Endodermal cell (in vitro differentiated cells): ENCODE results near the gene ZMIZ1. TPM values are rescaled to one million over a fixed set of nuclear protein-coding genes. Genes with fewer than 3 reads are reported as not detected.
A peak's percentile ranks its signal among the peaks of the same experiment; 100 is the strongest.

Source experiments
- DNase-seq: peaks from one replicate; pipeline ENCODE4 v3.0.0-alpha.2; 2017
- H3K27ac ChIP-seq: 2 replicates; pipeline ENCODE4 v1.5.1; 2013; ENCODE audit warnings: mild to moderate bottlenecking, low read depth, low read length, moderate library complexity
- H3K27me3 ChIP-seq: 2 replicates; pipeline ENCODE4 v1.6.1; 2013; ENCODE audit warnings: mild to moderate bottlenecking, low read length, moderate library complexity; ENCODE audit not compliant: insufficient read depth, control insufficient read depth, poor library complexity, severe bottlenecking
- H3K36me3 ChIP-seq: 2 replicates; pipeline ENCODE4 v1.7.0; 2013; ENCODE audit warnings: mild to moderate bottlenecking, low read length, moderate library complexity; ENCODE audit not compliant: control insufficient read depth, insufficient read depth
- H3K4me1 ChIP-seq: one replicate; pipeline ENCODE4 v1.7.0; 2013; ENCODE audit warnings: low read length; ENCODE audit not compliant: control insufficient read depth, insufficient read depth
- H3K4me3 ChIP-seq: 2 replicates; pipeline ENCODE4 v1.5.1; 2013; ENCODE audit warnings: mild to moderate bottlenecking, low read length, moderate library complexity
- H3K9ac ChIP-seq: 2 replicates; pipeline ENCODE4 v1.6.1; 2013; ENCODE audit warnings: mild to moderate bottlenecking, low read length, moderate library complexity; ENCODE audit not compliant: poor library complexity, severe bottlenecking; ENCODE audit errors: extremely low read depth
- H3K9me3 ChIP-seq: 2 replicates; pipeline ENCODE4 v1.6.1; 2013; ENCODE audit warnings: mild to moderate bottlenecking, low read length, moderate library complexity; ENCODE audit not compliant: control insufficient read depth
- H3K27ac Mint-ChIP-seq: 2 replicates; pipeline ENCODE4 v1.8.0; 2020; ENCODE audit warnings: mixed read lengths
- H3K27me3 Mint-ChIP-seq: 2 replicates; pipeline ENCODE4 v1.8.0; 2021; ENCODE audit warnings: mild to moderate bottlenecking, mixed read lengths; ENCODE audit not compliant: insufficient read depth
- H3K36me3 Mint-ChIP-seq: 2 replicates; pipeline ENCODE4 v1.8.0; 2020; ENCODE audit warnings: low read depth, mixed read lengths
- H3K4me1 Mint-ChIP-seq: 2 replicates; pipeline ENCODE4 v1.8.0; 2020; ENCODE audit warnings: mixed read lengths
- H3K4me3 Mint-ChIP-seq: 2 replicates; pipeline ENCODE4 v1.8.0; 2020; ENCODE audit warnings: mild to moderate bottlenecking, moderate library complexity, mixed read lengths
- H3K9me3 Mint-ChIP-seq: 2 replicates; pipeline ENCODE4 v1.8.0; 2020; ENCODE audit warnings: mild to moderate bottlenecking, mixed read lengths
- WGBS, 2 experiments: methylation state at CpG; one replicate each; pipeline versions ENCODE4 v1.1.5 to v1.1.7; 2013; ENCODE audit warnings: missing lambda C conversion rate in 2 of 2, mixed read lengths in 1 of 2; ENCODE audit not compliant: insufficient coverage in 1 of 2, insufficient read length in 1 of 2; 5-methylcytosine and 5-hydroxymethylcytosine counted together
- total RNA-seq, 2 donors: library from RNA; stranded (reverse); fragmentation: NEBNext Ultra II Directional in 1 of 2; extraction: Animal tissue kit (Norgen Biotek cat#: 25700) in 1 of 2; gene quantifications; 2 replicates in 1 of 2; 3 replicates in 1 of 2; pipeline ENCODE4 v1.2.1, GENCODE V29; 2021
- TF ChIP-seq, protein P1 (sequence below): fragments of 200-600 bp; sonication (generic); conservative IDR thresholded peaks from 2 replicates; pipeline ENCODE4 v1.5.0; 2021; ENCODE audit warnings: antibody characterized with exemption, mild to moderate bottlenecking

The ZMIZ1 gene
- total RNA-seq, 2 donors from 2014 or later = 65.3 to 67.5 TPM

GRCh38 chr10:79301754-79302530, 233.2 kb downstream of the ZMIZ1 start:
- Histone ChIP-seq H3K36me3 (peaks cover 69% of the 10 kb centered on the region), H3K4me3 (no peak overlapping the region), H3K9me3 (no peaks in the 10 kb centered on the region), H3K27ac (no peak overlapping the region), H3K27me3 (no peaks in the 10 kb centered on the region), H3K4me1 (no peaks in the 10 kb centered on the region), H3K9ac (no peak overlapping the region)
- TF ChIP-seq, protein P1, sequence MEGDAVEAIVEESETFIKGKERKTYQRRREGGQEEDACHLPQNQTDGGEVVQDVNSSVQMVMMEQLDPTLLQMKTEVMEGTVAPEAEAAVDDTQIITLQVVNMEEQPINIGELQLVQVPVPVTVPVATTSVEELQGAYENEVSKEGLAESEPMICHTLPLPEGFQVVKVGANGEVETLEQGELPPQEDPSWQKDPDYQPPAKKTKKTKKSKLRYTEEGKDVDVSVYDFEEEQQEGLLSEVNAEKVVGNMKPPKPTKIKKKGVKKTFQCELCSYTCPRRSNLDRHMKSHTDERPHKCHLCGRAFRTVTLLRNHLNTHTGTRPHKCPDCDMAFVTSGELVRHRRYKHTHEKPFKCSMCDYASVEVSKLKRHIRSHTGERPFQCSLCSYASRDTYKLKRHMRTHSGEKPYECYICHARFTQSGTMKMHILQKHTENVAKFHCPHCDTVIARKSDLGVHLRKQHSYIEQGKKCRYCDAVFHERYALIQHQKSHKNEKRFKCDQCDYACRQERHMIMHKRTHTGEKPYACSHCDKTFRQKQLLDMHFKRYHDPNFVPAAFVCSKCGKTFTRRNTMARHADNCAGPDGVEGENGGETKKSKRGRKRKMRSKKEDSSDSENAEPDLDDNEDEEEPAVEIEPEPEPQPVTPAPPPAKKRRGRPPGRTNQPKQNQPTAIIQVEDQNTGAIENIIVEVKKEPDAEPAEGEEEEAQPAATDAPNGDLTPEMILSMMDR = no peak
- no peaks in the 10 kb centered on the region for H3K27me3 Mint-ChIP-seq
- H3K9me3 Mint-ChIP-seq = no peaks in the 10 kb centered on the region
- no peaks in the 10 kb centered on the region for H3K4me1 Mint-ChIP-seq
- H3K4me3 Mint-ChIP-seq = no peak overlapping the region
- peak overlapping the region; percentile 16 for H3K27ac Mint-ChIP-seq
- DNase-seq = no peak
- H3K36me3 Mint-ChIP-seq = peaks cover 57% of the 10 kb centered on the region
- 92 to 96% methylated on average over 15 to 19 of the region's 19 CpGs for WGBS, 2 experiments

DNA sequence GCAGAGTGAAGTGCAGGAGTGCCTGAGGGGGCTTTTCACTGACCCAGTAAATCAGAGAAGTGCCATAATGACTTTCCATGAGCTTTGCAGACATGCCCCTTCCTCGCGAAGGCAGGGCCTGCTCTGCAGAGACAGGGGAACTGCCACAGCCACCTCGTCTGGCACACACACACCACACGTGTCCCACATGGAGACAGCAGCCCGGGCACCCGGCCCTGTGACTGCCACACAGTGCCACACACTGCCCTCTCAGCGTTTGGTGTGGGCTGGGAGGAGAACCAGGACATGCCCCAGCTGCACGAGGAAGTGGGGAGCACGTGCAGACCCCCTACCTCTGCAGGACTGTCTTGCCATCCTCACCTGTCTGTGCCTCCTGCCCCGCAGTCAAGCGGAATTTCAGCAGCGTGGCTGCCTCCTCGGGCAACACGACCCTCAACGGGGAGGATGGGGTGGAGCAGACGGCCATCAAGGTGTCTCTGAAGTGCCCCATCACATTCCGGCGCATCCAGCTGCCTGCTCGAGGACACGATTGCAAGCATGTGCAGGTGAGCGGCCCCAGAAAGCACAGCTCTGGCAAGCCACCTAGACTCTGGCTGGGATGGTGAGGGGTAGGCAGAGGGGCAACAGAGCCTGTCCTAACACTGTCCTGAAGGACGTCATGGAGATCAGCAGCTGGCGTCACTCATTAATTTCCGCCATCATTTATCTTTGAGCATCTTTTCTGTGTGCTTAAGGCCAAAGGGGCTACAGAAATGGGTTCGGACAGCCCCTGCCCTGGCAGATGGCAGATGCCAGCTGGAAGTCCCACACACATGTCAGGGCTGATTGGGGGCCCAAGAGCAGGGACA, 235.1 kb downstream of the ZMIZ1 start:
- Histone ChIP-seq H3K27ac (no peak overlapping the region), H3K27me3 (no peaks in the 10 kb centered on the region), H3K9ac (no peak overlapping the region), H3K36me3 (peaks cover 68% of the 10 kb centered on the region), H3K4me3 (no peak overlapping the region), H3K9me3 (no peaks in the 10 kb centered on the region), H3K4me1 (no peaks in the 10 kb centered on the region)
- Mint-ChIP-seq H3K27me3 (no peaks in the 10 kb centered on the region), H3K36me3 (peaks cover 61% of the 10 kb centered on the region), H3K9me3 (no peaks in the 10 kb centered on the region), H3K27ac (no peak overlapping the region), H3K4me1 (no peaks in the 10 kb centered on the region), H3K4me3 (no peak overlapping the region)
- TF ChIP-seq, protein P1 = no peak
- 95 to 96% methylated on average over 23 to 25 of the region's 25 CpGs for WGBS, 2 experiments
- no peak for DNase-seq

DNA sequence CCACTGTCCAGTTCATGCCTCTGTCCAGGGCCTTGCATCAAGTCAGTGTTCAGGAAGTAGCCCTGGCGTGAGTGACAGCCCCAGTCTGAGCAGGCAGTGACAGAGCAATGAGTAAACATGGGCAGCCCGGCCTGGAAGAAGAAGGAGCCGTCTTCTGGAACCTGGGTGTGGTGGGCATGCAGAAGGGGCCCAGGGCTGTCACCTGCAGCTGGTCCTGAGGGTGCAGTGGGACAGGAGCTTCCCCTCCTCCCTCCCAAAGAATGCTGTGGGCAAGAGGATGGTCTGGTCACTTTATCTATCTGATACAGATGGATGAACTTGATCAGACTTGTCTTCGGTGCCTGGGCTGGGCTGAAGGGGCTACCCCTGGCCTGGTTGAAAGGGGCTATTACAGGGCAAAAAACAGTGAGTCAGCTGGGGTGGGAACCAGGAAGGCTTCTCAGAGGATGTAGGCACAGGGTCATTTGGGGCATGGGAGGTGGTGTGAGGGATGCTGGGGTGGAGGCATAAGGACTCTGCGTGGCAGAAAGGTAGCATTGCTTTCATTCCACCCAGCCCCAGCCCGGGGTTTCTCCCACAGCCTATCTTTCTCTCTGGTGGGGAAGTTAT, 235.8 kb downstream of the ZMIZ1 start:
- WGBS, 2 experiments = 75 to 90% methylated on average over 1 to 6 of the region's 6 CpGs
- H3K27ac Mint-ChIP-seq = no peak overlapping the region
- Histone ChIP-seq H3K4me3 (no peak overlapping the region), H3K36me3 (peaks cover 61% of the 10 kb centered on the region), H3K27ac (no peak overlapping the region), H3K9ac (no peak overlapping the region), H3K27me3 (no peaks in the 10 kb centered on the region), H3K9me3 (no peaks in the 10 kb centered on the region), H3K4me1 (no peaks in the 10 kb centered on the region)
- DNase-seq = no peak
- H3K27me3 Mint-ChIP-seq = no peaks in the 10 kb centered on the region
- peaks cover 59% of the 10 kb centered on the region for H3K36me3 Mint-ChIP-seq
- H3K4me3 Mint-ChIP-seq = no peak overlapping the region
- TF ChIP-seq, protein P1 = no peak
- no peaks in the 10 kb centered on the region for H3K4me1 Mint-ChIP-seq
- no peaks in the 10 kb centered on the region for H3K9me3 Mint-ChIP-seq
